Hepatocyte (in vitro differentiated cells): ENCODE results near the gene PPP1R12A.

Experiments
- CTCF ChIP-seq: fragments of 200-600 bp; sonication (generic); IDR thresholded peaks from 2 replicates; pipeline ENCODE4 v1.5.1; 2016; ENCODE audit warnings: antibody characterized with exemption, mild to moderate bottlenecking; ENCODE audit not compliant: poor library complexity
- EZH2 ChIP-seq: fragments of 200-600 bp; sonication (generic); IDR thresholded peaks from 2 replicates; pipeline ENCODE4 v1.6.1; 2016; ENCODE audit warnings: antibody characterized with exemption, mild to moderate bottlenecking, borderline replicate concordance

GRCh38 chr12:79932357-79932756 is 2.5 kb downstream of the PPP1R12A start:
- no peak for TF ChIP-seq EZH2
- no peak for TF ChIP-seq CTCF
